Suprapubic skin (tissue), 4 donors: ENCODE measurements around the gene RXRB.

Experiments used
- CTCF ChIP-seq, 2 donors: fragments of 200-600 bp in 1 of 2; fragments of 450-650 bp in 1 of 2; sonication (generic) in 1 of 2; IDR thresholded peaks; one replicate each; pipeline ENCODE4 v1.5.1; 2016 to 2019; ENCODE audit warnings: antibody characterized with exemption in 2 of 2, mild to moderate bottlenecking in 1 of 2, moderate library complexity in 1 of 2
- POLR2A ChIP-seq, 2 donors: fragments of 450-650 bp; IDR thresholded peaks; one replicate each; pipeline ENCODE4 v1.6.1; 2017; ENCODE audit warnings: antibody characterized with exemption in 2 of 2, mild to moderate bottlenecking in 2 of 2, moderate library complexity in 2 of 2
- POLR2AphosphoS5 ChIP-seq, 3 donors: sonication (generic); formaldehyde crosslinking; IDR thresholded peaks; one replicate each; pipeline ENCODE4 v1.6.1; 2017; ENCODE audit warnings: antibody characterized with exemption in 3 of 3

GRCh38 chr6:33165581-33166258 lies 34.7 kb downstream of the RXRB start:
- TF ChIP-seq POLR2AphosphoS5 (IDR thresholded peaks at IDR 0.05) (no peak), POLR2A (IDR thresholded peaks at IDR 0.05) (no peak), CTCF (IDR thresholded peaks at IDR 0.05) (no peak)
